GM12801 (cell line): Measurements from ENCODE around the gene ELP4.

ENCODE experiments used
- CTCF ChIP-seq: IDR thresholded peaks from one replicate; pipeline ENCODE4 v1.5.1; 2011; ENCODE audit warnings: control low read depth; ENCODE audit not compliant: insufficient read length; ENCODE audit errors: extremely low read depth

ELP4 gene

GRCh38 chr11:31808721-31809540, 299.4 kb downstream of the ELP4 start:
- TF ChIP-seq CTCF = no peak

- TF ChIP-seq CTCF = no peak
These were observed 299.9 kb downstream of the ELP4 start for GRCh38 chr11:31809541-31809856.

- no peak for TF ChIP-seq CTCF
These were observed 300.6 kb downstream of the ELP4 start for GRCh38 chr11:31809857-31810778.

GRCh38 chr11:31810779-31811647, 301.4 kb downstream of the ELP4 start, which contains the start of gene PAX6:
Gene PAX6 (minus strand): TSS chr11:31811322. CDS start chr11:31806411, 4,911 bp downstream.
- TF ChIP-seq CTCF = no peak

GRCh38 chr11:31812383-31813381, 303.1 kb downstream of the ELP4 start:
- no peak for TF ChIP-seq CTCF

- no peak for TF ChIP-seq CTCF
These were observed 304.0 kb downstream of the ELP4 start for GRCh38 chr11:31813391-31814175.
